HL-60 (cell line): ENCODE results near the gene AREG.

Experiments
- DNase-seq, 2 experiments: peaks; one replicate each; pipeline ENCODE4 v3.0.0-alpha.2; 2010 to 2020; ENCODE audit warnings: low read depth in 1 of 2, low spot score in 1 of 2
- H3K27ac ChIP-seq: fragments of 250-450 bp; sonication (Bioruptor Pico); replicated peaks from 2 replicates; pipeline ENCODE4 v1.5.1; 2020; ENCODE audit warnings: mild to moderate bottlenecking, moderate library complexity
- H3K27me3 ChIP-seq: fragments of 250-450 bp; sonication (Bioruptor Pico); 2 replicates; pipeline ENCODE4 v1.5.1; 2021; ENCODE audit warnings: mild to moderate bottlenecking, moderate library complexity; ENCODE audit not compliant: insufficient read depth, poor library complexity, severe bottlenecking
- H3K4me3 ChIP-seq: replicated peaks from 2 replicates; pipeline ENCODE4 v1.5.1; 2011; ENCODE audit warnings: mild to moderate bottlenecking, control low read depth, low read length; ENCODE audit not compliant: insufficient read depth
- CTCF ChIP-seq: IDR thresholded peaks from one replicate; pipeline ENCODE4 v1.5.1; 2011; ENCODE audit warnings: low read length, control low read depth, inconsistent platforms; ENCODE audit not compliant: insufficient read depth
- GABPA ChIP-seq: IDR thresholded peaks from 2 replicates; pipeline ENCODE4 v1.6.1; 2012; ENCODE audit warnings: low read depth
- POLR2AphosphoS5 ChIP-seq: IDR thresholded peaks from 2 replicates; pipeline ENCODE4 v1.6.1; 2012; ENCODE audit warnings: low read depth
- REST ChIP-seq: IDR thresholded peaks from 2 replicates; pipeline ENCODE4 v1.6.1; 2012; ENCODE audit warnings: low read depth; ENCODE audit not compliant: insufficient replicate concordance
- SPI1 ChIP-seq: IDR thresholded peaks from 2 replicates; pipeline ENCODE4 v1.6.1; 2012; ENCODE audit warnings: low read depth, mild to moderate bottlenecking, borderline replicate concordance

The AREG gene

GRCh38 chr4:74441744-74442143 lies 3.2 kb upstream of the AREG start:
- no peak for TF ChIP-seq SPI1
- no peak for TF ChIP-seq CTCF
- TF ChIP-seq GABPA, result no peak
- no peak for TF ChIP-seq REST
- TF ChIP-seq POLR2AphosphoS5, result no peak
- H3K27me3 ChIP-seq, result no peaks in the 10 kb centered on the region
- no peak overlapping the region for H3K4me3 ChIP-seq
- no peak overlapping the region for H3K27ac ChIP-seq
- no peak for DNase-seq

- H3K27ac ChIP-seq, result no peak overlapping the region
- no peak for DNase-seq
- TF ChIP-seq POLR2AphosphoS5 (no peak), GABPA (no peak)
- no peaks in the 10 kb centered on the region for H3K27me3 ChIP-seq
- H3K4me3 ChIP-seq, result no peak overlapping the region
Observed at GRCh38 chr4:74446193-74446868, 1.4 kb downstream of the AREG start.

- TF ChIP-seq GABPA (no peak), CTCF (no peak), SPI1 (no peak), REST (no peak), POLR2AphosphoS5 (no peak)
- no peak overlapping the region for H3K4me3 ChIP-seq
Observed at GRCh38 chr4:74446896-74447295, 2.0 kb downstream of the AREG start.

GRCh38 chr4:74447636-74448233 lies 2.8 kb downstream of the AREG start:
- TF ChIP-seq POLR2AphosphoS5 (no peak), CTCF (no peak)
- DNase-seq, result no peak
- no peaks in the 10 kb centered on the region for H3K27me3 ChIP-seq
- no peak overlapping the region for H3K4me3 ChIP-seq
- H3K27ac ChIP-seq, result no peak overlapping the region

More at GRCh38 chr4:74446896-74447295, 2.0 kb downstream of the AREG start:
- no peak overlapping the region for H3K27ac ChIP-seq
- DNase-seq, result no peak
- H3K27me3 ChIP-seq, result no peaks in the 10 kb centered on the region
